ENCODE results near the gene TMEM221. TPM values are rescaled to one million over a fixed set of nuclear protein-coding genes. Genes with fewer than 3 reads are reported as not detected.

The TMEM221 gene
- total RNA-seq, 1 donor from 2014 or later, result not detected

GRCh38 chr19:17471410-17472125 is 23.1 kb upstream of the TMEM221 start:
- no peak for DNase-seq

- DNase-seq, result peak; percentile 98
These were observed 21.8 kb upstream of the TMEM221 start, which contains the start of gene SLC27A1 for GRCh38 chr19:17470068-17470841. TSS of gene SLC27A1 (plus strand) at chr19:17470524. CDS start at chr19:17470541, 17 bp downstream.

- DNase-seq, result peak; percentile 87
These were observed 21.1 kb upstream of the TMEM221 start for GRCh38 chr19:17469481-17470067.

GRCh38 chr19:17469092-17469480 is 20.6 kb upstream of the TMEM221 start:
- DNase-seq, result peak; percentile 24

GRCh38 chr19:17468302-17469091 is 20.0 kb upstream of the TMEM221 start:
- DNase-seq, result no peak

GRCh38 chr19:17467471-17468301 is 19.2 kb upstream of the TMEM221 start:
- no peak for DNase-seq

- DNase-seq, result no peak
These were observed 18.0 kb upstream of the TMEM221 start for GRCh38 chr19:17466487-17466850.

- DNase-seq, result no peak
These were observed 12.1 kb upstream of the TMEM221 start, which contains the start of gene NXNL1 for GRCh38 chr19:17460372-17461230. TSS of gene NXNL1 (minus strand) at chr19:17460926. CDS start at chr19:17460869, 57 bp downstream.

- no peak for DNase-seq
These were observed 10.5 kb upstream of the TMEM221 start for GRCh38 chr19:17458970-17459369.

GRCh38 chr19:17457616-17458015 is 9.1 kb upstream of the TMEM221 start:
- no peak for DNase-seq

GRCh38 chr19:17456127-17456526 is 7.7 kb upstream of the TMEM221 start:
- no peak for DNase-seq

- no peak for DNase-seq
These were observed 7.0 kb upstream of the TMEM221 start for GRCh38 chr19:17455308-17456123.

GRCh38 chr19:17454576-17455071 is 6.2 kb upstream of the TMEM221 start:
- DNase-seq, result no peak

- DNase-seq, result no peak
These were observed 3.4 kb upstream of the TMEM221 start for GRCh38 chr19:17451820-17452219.

- no peak for DNase-seq
These were observed 2.0 kb upstream of the TMEM221 start for GRCh38 chr19:17450264-17451075.

- no peak for DNase-seq
These were observed 751 bp downstream of the TMEM221 start for GRCh38 chr19:17447704-17448130.

GRCh38 chr19:17445526-17446165 is 2.8 kb downstream of the TMEM221 start:
- DNase-seq, result no peak
